Esophagus squamous epithelium (tissue), 5 donors: ENCODE measurements around the gene DMRTA1. TPM values are rescaled to one million over a fixed set of nuclear protein-coding genes. Genes with fewer than 3 reads are reported as not detected.
A peak's percentile ranks its signal among the peaks of the same experiment; 100 is the strongest.

Experiments
- DNase-seq: peaks from one replicate; lab custom pipeline; 2025; lab: John Stamatoyannopoulos, UW
- H3K27ac ChIP-seq, 4 donors: fragments of 200-600 bp; sonication (generic); one replicate each; pipeline ENCODE4 v1.5.1; 2016 to 2019; ENCODE audit warnings: mild to moderate bottlenecking in 1 of 4
- H3K27me3 ChIP-seq, 4 donors: fragments of 200-600 bp; sonication (generic); 1 replicate in 3 of 4; 2 replicates in 1 of 4; pipeline versions ENCODE4 v1.5.1 to v1.6.0; 2017 to 2021; ENCODE audit warnings: antibody characterized with exemption in 1 of 4
- H3K36me3 ChIP-seq, 3 donors: fragments of 200-600 bp; sonication (generic); one replicate each; pipeline ENCODE4 v1.5.1; 2016 to 2019
- H3K4me1 ChIP-seq, 3 donors: fragments of 200-600 bp; sonication (generic); one replicate each; pipeline ENCODE4 v1.5.1; 2017 to 2019
- H3K4me3 ChIP-seq, 4 donors: fragments of 200-600 bp; sonication (generic); 1 replicate in 3 of 4; 2 replicates in 1 of 4; pipeline ENCODE4 v1.5.1; 2016 to 2019; ENCODE audit warnings: mild to moderate bottlenecking in 2 of 4, moderate library complexity in 1 of 4
- H3K9me3 ChIP-seq, 3 donors: fragments of 200-600 bp; sonication (generic); one replicate each; pipeline ENCODE4 v1.5.1; 2016 to 2019
- CTCF ChIP-seq, 6 experiments: fragments of 450-650 bp in 4 of 6; fragments of 200-600 bp in 2 of 6; sonication (generic) in 2 of 6; IDR thresholded peaks; one replicate each; pipeline ENCODE4 v1.5.1; 2016 to 2019; ENCODE audit warnings: antibody characterized with exemption in 6 of 6, mild to moderate bottlenecking in 4 of 6, moderate library complexity in 4 of 6
- POLR2A ChIP-seq, 4 donors: fragments of 450-650 bp; IDR thresholded peaks; one replicate each; pipeline ENCODE4 v1.6.1; 2017; ENCODE audit warnings: antibody characterized with exemption in 4 of 4, mild to moderate bottlenecking in 4 of 4, moderate library complexity in 3 of 4
- WGBS, 2 donors: methylation state at CpG; one replicate each; pipeline ENCODE4 v1.1.5; 2018; 5-methylcytosine and 5-hydroxymethylcytosine counted together
- intact Hi-C: fragments of 100-400 bp; cut with DNase I; formaldehyde crosslinking; loops from one replicate; pipeline ENCODE4 v1.15.0; 2022
- total RNA-seq, 4 donors: library from RNA; depleted of rRNA; stranded (reverse); fragments of >200 nt; gene quantifications; one replicate each; pipeline ENCODE4 v1.1.0, GENCODE V29; 2016
- donor health status: DM: yes; HTN: yes; CAD: no.

DMRTA1 gene
- 1 to 10 TPM; 3.3 to 5.7 (median 3.5) TPM for total RNA-seq

- intact Hi-C loops = no loop called here
- TF ChIP-seq POLR2A (IDR thresholded peaks at IDR 0.05) = peak in 2 of 4 donors; percentile 18 to 60
- TF ChIP-seq CTCF (IDR thresholded peaks at IDR 0.05) = no peak
- DNase-seq = no peak
- peak within 1 kb of the TSS; percentile 86 to 93 (median 91) for H3K27ac ChIP-seq
- WGBS, 2 donors = 0% methylated on average over 8 to 11 of the region's 24 CpGs
- H3K4me1 ChIP-seq = peaks cover 0 to 52% (median 0%) of the 10 kb centered on the region in 3 donors
- H3K9me3 ChIP-seq = no peaks in the 10 kb centered on the region
- H3K4me3 ChIP-seq = peak within 1 kb of the TSS; percentile 69 to 89 (median 76)
- peaks cover 0 to 39% (median 0%) of the 10 kb centered on the region in 4 donors for H3K27me3 ChIP-seq
- no peaks in the 10 kb centered on the region for H3K36me3 ChIP-seq
These were observed at the start of gene DMRTA1 for GRCh38 chr9:22446589-22446949. DMRTA1 (plus strand) TSS chr9:22446824; CDS start chr9:22447066, 242 bp downstream.

GRCh38 chr9:22401671-22402070, 45.0 kb upstream of the DMRTA1 start:
- Histone ChIP-seq H3K9me3 (no peaks in the 10 kb centered on the region), H3K27me3 (peaks cover 0 to 8% (median 0%) of the 10 kb centered on the region in 4 donors), H3K36me3 (no peaks in the 10 kb centered on the region), H3K4me3 (no peak overlapping the region), H3K27ac (no peak overlapping the region), H3K4me1 (no peaks in the 10 kb centered on the region)
- no peak for DNase-seq
- intact Hi-C loops = no loop called here
- 31 to 42% methylated on average over 2 of the region's 2 CpGs for WGBS, 2 donors
- TF ChIP-seq CTCF (IDR thresholded peaks at IDR 0.05) (no peak), POLR2A (IDR thresholded peaks at IDR 0.05) (no peak)

GRCh38 chr9:22405869-22406659, 40.6 kb upstream of the DMRTA1 start:
- intact Hi-C loops = no loop called here
- no peak overlapping the region for H3K4me3 ChIP-seq
- WGBS, 2 donors = 78 to 86% methylated on average over 4 to 9 of the region's 13 CpGs
- no peak overlapping the region for H3K27ac ChIP-seq
- no peaks in the 10 kb centered on the region for H3K36me3 ChIP-seq
- H3K27me3 ChIP-seq = peaks cover 0 to 8% (median 0%) of the 10 kb centered on the region in 4 donors
- no peak for TF ChIP-seq POLR2A (IDR thresholded peaks at IDR 0.05)
- TF ChIP-seq CTCF (IDR thresholded peaks at IDR 0.05) = no peak
- no peaks in the 10 kb centered on the region for H3K9me3 ChIP-seq
- no peak for DNase-seq
- H3K4me1 ChIP-seq = no peaks in the 10 kb centered on the region

- Histone ChIP-seq H3K27ac (no peak overlapping the region), H3K4me1 (no peaks in the 10 kb centered on the region), H3K27me3 (no peaks in the 10 kb centered on the region), H3K4me3 (no peak overlapping the region), H3K36me3 (no peaks in the 10 kb centered on the region), H3K9me3 (no peaks in the 10 kb centered on the region)
- WGBS, 2 donors = 50 to 70% methylated on average over 1 of the region's 1 CpG
- no peak for DNase-seq
- intact Hi-C loops = no loop called here
- TF ChIP-seq CTCF (IDR thresholded peaks at IDR 0.05) (no peak), POLR2A (IDR thresholded peaks at IDR 0.05) (no peak)
These were observed 32.7 kb upstream of the DMRTA1 start for GRCh38 chr9:22413884-22414283.

GRCh38 chr9:22415941-22416691, 30.5 kb upstream of the DMRTA1 start:
- Histone ChIP-seq H3K36me3 (no peaks in the 10 kb centered on the region), H3K4me3 (no peak overlapping the region), H3K9me3 (no peaks in the 10 kb centered on the region), H3K4me1 (no peaks in the 10 kb centered on the region), H3K27me3 (no peaks in the 10 kb centered on the region), H3K27ac (no peak overlapping the region)
- intact Hi-C loops = no loop called here
- TF ChIP-seq CTCF (IDR thresholded peaks at IDR 0.05) (no peak), POLR2A (IDR thresholded peaks at IDR 0.05) (no peak)
- no peak for DNase-seq
- WGBS, 2 donors = 56 to 58% methylated on average over 5 of the region's 5 CpGs
